Measurements from ENCODE around the gene AGRP.
"Not testable (repeated sequence)": the region's sequence is repeated elsewhere in the genome, so short reads cannot be mapped to it uniquely, and the experiment has no call there.

Gene AGRP

GRCh38 chr16:67483150-67483549, at the start of gene AGRP:
AGRP (minus strand) TSS chr16:67483547; CDS start chr16:67483398, 149 bp downstream.
- DNase-seq (ENCODE audit: low spot score) = no peak

DNA sequence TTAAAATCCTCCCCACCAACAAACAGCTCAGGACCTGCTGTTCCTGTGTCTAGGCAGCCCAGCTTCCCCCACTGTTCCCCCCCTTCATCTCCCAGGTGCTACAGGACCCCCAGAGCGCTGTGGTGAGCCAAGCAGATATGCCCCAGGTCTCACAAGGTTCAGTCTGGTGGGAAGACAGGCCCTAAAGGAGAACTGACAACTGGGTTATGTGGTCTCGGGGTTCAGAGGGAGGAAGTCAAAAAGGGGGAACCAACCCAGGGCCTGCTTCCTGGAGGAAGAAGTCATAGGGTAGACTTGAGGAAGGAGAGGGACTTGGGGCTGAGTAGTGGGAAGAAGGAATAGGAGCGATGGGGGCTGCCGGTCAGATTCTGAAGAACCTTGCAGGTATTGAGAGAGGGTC, 47.9 kb upstream of the AGRP start:
- no peak for DNase-seq (ENCODE audit: low spot score)

DNA sequence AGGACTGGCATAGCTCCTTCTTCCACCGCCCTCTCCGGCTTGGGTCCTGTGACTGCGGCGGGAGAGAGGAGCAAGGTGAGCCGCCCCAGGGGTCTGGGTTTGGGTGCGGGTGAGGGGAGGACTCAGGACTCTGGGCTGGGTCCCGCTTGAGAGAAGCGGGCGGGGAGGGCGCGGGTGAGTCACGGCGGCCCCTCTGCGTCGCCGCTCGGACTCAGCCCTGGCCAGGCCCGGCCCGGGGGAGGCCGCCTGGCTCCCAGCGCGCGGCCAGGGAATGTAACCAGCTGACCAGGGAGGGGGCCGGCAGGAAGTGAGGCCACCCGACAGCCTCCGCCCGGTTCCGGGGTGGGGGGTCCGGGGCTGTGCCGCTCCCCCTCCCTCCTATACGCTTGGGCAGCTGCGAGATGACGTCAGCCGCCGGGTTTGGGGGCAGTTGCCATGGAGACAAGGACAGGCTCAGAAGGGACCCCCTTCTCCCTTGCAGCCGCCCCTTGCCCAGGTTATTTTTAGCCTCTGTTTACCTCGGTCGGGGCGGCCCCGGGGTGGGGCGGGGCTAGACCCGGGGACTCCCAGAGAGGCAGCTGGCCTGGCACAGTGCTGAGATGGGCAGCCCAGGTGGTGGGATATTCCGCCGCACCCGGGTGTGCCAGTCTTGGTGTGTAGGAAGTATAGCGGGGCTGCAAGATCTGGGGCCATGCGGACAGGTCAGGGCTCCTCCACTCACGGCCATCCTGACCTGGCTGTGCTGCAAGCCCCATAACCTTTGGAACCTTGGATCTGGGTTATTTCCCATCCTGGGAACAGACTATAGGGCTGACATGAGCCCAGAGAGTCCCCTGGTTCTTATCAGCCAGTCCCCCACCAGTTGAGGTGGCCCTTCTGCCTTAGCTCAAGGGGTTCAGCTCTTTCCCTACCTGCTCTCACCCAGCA, 46.9 kb upstream of the AGRP start:
- no peak for DNase-seq (ENCODE audit: low spot score)

DNA sequence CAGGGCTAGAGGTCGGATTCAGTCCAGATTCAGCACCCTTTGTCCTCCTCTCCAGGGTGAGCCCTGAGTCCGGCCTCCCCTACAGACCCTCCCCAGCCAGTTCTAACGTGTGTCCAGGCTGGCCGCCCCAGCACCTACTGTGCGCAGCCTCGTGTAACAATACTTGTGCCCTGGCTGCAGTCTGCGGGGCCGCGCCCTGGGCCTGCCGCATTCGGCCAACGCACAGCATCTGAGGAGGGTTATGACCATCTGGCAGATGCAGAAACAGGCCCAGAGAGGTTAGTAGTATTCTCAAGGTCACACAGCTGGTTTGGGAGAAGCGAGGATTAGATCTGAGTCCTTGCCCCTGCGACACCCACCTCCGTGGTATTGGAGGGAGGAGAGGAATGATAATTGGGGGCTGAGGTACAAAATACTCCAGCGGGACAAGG, 46.2 kb upstream of the AGRP start:
- no peak for DNase-seq (ENCODE audit: low spot score)

- DNase-seq (ENCODE audit: low spot score) = peak; percentile 78
These were observed 45.7 kb upstream of the AGRP start for GRCh38 chr16:67528870-67529581.

DNA sequence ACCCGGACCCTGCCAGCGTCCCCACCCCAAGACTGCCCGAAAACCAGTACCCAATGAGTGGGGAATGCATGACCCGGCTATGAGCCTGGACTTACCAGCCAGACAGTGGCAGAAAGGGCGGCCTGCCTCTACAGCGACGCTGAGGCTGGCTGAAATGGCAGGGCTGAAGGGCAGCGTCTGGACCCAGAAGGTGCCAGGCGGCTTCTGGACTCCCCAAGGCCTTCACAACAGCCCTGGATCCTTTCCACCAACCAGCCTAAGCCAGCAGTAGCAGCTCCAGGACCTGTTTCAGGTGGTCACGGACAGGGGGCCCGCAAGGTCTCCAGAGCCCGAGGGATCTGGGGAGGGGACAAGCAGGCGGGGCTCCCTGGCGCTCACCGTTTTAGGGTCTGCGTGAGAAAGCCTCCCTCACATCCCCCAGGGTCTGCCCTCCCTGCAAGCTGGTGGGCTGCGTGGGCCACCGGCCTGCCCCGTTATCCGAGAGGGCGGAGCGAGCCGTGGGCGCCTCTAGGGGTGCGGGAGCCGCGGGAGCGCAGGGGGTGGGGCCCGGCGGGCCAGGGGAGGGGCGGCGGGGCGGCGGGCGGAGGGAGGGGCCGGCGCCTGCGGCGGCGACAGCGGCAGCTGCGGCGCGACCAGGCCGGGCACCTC, 45.0 kb upstream of the AGRP start, which contains the start of gene RIPOR1:
RIPOR1 (plus strand) TSS at position 608 of the 648 bp plus-strand sequence. CDS start 9,618 bp downstream, outside the sequence.
- DNase-seq (ENCODE audit: low spot score) = peak; percentile 94

DNA sequence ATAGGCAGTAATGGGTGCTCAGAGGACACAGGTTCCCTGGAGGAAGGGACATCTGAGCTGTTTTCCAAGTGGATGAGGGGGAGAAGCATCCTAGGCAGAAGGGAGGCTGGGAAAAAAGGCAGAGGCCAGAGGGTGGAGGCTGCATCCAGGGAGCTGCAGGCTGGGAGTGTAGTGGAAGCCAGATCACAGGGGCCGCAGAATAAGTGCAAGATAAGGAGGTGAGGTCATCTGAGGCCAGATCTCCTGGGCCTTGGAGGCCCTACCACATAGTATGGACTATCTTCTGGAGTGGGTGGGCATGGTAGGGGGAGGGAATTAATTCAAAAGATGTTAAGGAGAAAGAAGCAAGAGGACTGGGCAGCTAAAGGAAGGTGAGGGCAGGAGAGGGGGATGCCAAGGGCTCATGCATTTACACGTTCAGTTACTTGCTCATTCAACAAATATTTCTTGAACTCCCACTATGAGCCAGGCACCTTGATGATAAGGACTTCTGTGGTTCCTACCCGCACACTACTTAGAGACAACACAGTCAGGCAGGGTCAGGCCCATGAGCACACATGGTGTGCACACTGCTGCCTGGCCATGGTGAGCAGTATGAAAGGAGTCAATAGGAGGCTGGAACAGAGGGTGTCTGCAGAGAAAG, 42.9 kb upstream of the AGRP start:
- DNase-seq (ENCODE audit: low spot score) = no peak

- DNase-seq (ENCODE audit: low spot score) = no peak
These were observed 42.0 kb upstream of the AGRP start for GRCh38 chr16:67525176-67525860.

DNA sequence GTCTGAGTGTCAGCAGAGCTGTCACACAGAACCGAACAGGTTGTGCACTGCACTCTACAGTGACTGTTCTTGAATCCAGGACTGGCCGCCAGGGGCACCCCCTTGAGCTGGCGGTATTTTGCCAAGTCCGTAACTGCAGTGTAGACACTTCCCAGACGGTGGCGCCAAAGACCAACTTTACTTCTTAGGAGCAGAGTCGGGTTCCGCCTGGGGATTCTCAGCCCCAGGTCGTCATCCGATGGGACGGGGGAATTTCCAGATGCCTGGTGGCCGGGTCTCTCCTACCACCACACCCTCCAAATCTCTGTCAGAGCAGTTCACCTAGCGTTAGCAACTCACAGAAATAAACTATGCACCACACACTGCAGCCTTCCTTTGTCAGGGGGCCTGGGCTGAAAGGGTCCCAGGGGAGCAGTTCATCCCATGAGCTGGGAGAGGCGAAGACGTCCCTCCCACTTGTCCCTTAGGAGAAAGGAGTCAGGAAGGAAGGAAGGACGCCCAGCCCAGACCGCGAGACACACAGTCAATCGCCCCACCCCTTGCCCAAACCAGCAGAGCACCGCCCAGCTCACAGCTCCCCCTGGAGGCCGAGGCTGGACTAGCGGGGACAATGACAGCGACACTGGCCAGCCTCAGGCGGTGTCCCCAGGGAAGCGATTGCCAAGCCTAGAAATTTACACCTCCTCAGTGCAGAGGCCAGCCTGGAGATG, 37.9 kb upstream of the AGRP start:
- DNase-seq (ENCODE audit: low spot score) = peak; percentile 91

- DNase-seq (ENCODE audit: low spot score) = no peak
These were observed 35.9 kb upstream of the AGRP start for GRCh38 chr16:67519242-67519641.

- DNase-seq (ENCODE audit: low spot score) = no peak
These were observed 35.3 kb upstream of the AGRP start for GRCh38 chr16:67518676-67519075.

GRCh38 chr16:67517661-67518423, 34.5 kb upstream of the AGRP start:
- DNase-seq (ENCODE audit: low spot score) = no peak

DNA sequence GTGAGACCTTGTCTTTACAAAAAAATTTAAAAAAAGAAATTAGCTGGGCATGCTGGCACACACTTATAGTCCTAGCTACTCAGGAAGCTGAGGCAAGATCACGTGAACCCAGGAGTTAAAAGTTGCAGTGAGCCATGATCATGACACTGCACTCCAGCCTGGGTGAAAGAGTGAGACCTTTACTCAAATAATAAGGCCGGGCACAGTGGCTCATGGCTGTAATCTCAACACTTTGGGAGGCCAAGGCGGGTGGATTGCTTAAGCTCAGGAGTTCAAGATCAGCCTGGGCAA, 33.8 kb upstream of the AGRP start:
- DNase-seq (ENCODE audit: low spot score) = no peak

DNA sequence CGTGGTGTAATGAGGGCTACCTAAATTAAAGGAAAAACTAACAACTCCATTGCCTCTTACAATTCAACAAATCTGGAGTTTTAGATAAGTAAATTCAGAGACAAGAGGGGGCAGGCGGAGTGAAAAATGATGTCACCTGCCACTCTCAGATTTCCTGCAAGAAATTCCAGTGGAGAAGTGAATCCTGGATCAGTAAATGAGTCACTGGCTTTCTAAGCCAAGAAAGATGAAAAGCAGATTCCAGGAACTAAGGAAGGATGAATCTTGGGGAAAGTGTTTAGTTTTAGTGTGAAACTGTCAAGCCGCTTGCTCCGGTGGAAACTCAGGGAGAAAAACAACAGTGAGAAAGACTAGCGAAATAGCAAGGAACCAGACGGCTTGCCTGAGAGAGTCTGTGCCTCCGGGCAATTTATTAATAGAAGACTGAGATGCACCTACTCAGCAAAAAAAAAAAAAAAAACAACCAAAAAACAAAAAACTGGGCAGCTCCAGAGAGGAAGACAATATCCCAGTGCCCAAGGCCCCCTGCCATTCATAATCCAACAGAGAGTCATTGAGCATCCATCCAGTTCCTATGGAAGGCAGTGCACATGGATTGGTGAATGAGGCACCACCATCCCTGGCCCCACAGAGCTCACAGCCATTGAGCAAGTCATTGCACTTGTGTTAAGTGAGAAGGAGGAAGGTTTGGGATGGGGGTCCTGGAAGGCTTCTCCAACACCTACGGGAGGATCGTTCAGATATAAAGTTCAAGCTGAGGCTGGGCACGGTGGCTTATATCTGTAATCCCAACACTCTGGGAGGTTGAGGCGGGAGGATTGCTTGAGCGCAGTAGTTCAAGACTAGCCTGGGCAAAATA, 33.2 kb upstream of the AGRP start:
- DNase-seq (ENCODE audit: low spot score) = no peak

DNA sequence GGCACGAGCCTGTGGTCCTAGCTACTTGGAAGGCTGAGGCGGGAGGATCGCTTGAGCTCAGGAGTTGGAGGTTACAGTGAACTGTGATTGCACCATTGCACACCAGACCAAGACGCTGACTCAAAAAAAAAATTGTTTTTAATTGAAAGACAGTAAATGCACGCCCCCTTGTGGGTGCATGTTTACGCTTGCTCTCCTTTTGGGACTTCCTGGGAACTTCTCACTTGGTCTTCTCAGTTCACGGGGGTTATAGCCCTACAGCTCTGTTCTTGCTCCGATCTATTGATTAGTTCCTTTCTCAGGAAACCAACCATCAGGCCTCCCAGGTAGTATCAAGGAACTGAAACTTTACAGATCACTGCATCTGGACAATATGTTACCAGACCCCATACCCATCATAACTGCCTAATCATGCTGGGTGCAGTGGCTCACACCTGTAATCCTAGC, 31.1 kb upstream of the AGRP start:
- DNase-seq (ENCODE audit: low spot score) = peak; percentile 65

DNA sequence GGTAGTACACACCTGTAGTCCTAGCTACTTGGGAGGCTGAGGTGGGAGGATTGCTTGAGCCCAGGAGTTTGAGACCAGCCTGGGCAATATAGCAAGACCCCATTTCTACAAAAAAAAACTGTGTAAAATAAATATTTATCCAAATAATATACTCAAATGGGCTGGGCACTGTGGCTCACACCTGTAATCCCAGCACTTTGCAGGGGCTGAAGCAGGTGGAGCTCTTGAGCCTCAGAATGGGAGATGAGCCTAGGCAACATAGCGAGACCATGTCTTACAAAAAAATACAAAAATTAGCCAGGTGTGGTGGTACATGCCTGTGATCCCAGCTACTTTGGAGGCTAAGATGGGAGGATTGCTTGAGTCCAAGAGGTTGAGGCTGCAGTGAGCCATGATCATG, 30.5 kb upstream of the AGRP start:
- DNase-seq (ENCODE audit: low spot score) = not testable (repeated sequence)

DNA sequence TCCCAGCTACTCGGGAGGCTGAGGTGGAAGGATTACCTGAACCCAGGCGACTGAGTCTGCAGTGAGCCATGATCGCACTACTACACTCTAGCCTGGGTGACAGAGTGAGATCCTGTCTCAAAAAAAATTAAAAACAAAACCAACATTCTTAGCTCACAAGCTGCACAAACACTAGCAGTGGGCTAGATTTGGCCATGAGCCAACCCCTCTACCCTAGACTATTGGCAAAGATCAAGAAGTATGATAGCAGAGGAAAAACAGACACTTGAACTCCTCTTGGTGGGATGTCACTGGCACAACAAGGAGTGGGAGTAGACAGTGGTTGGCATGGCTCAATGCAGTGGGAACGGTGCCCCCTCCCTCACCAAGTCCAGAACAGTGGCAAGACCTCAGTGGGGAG, 25.7 kb upstream of the AGRP start:
- no peak for DNase-seq (ENCODE audit: low spot score)

- no peak for DNase-seq (ENCODE audit: low spot score)
These were observed 23.1 kb upstream of the AGRP start for GRCh38 chr16:67506468-67506867.

All from D341Med (cell line).